ENCODE data around the gene VPS51. TPM values are rescaled to one million over a fixed set of nuclear protein-coding genes. Genes with fewer than 3 reads are reported as not detected.

The VPS51 gene
- total RNA-seq, 2 experiments from 2014 or later, result 103 TPM

DNA sequence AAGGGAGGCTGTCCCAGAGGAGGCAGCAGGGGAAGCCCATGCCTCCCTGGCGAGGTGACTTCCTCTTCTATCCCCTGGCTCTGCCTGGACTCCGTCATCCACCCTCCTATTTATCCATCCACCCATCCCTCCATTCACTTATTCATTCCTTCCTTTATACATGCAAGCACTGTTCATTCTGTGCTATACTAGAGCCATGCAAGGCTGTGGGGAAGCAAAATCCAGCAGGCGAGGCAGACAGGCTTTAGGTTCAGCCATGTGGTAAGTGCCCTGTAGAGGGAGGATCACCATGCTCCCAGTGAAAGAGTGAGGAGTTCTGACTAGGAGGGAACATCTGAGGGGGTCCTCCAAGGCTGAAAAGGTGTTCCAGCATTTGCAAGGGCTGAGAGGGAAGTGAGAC lies 36.5 kb upstream of the VPS51 start:
- TF ChIP-seq, protein P1, sequence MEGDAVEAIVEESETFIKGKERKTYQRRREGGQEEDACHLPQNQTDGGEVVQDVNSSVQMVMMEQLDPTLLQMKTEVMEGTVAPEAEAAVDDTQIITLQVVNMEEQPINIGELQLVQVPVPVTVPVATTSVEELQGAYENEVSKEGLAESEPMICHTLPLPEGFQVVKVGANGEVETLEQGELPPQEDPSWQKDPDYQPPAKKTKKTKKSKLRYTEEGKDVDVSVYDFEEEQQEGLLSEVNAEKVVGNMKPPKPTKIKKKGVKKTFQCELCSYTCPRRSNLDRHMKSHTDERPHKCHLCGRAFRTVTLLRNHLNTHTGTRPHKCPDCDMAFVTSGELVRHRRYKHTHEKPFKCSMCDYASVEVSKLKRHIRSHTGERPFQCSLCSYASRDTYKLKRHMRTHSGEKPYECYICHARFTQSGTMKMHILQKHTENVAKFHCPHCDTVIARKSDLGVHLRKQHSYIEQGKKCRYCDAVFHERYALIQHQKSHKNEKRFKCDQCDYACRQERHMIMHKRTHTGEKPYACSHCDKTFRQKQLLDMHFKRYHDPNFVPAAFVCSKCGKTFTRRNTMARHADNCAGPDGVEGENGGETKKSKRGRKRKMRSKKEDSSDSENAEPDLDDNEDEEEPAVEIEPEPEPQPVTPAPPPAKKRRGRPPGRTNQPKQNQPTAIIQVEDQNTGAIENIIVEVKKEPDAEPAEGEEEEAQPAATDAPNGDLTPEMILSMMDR (IDR thresholded peaks at IDR 0.05), result no peak
- no peak for ATAC-seq
- Mint-ChIP-seq H3K4me1 (ENCODE audit: low read depth) (peaks cover 6% of the 10 kb centered on the region), H3K27me3 (no peaks in the 10 kb centered on the region), H3K9me3 (no peaks in the 10 kb centered on the region), H3K36me3 (ENCODE audit: low read depth) (no peaks in the 10 kb centered on the region), H3K4me3 (no peak overlapping the region), H3K27ac (no peak overlapping the region)
- ChIA-PET CTCF (interaction anchor here (1.1 kb wide), 1 partner anchor 212 kb away, joined by 3 read pairs; no protein-coding TSS in a partner anchor), POLR2A (interaction anchor here (0.5 to 0.8 kb wide), 2 partner anchors 10 to 17 kb away, joined by 3 to 4 read pairs; no protein-coding TSS in a partner anchor)
- DNase-seq, result no peak
- intact Hi-C loops (cut with micrococcal nuclease), result no loop called here

DNA sequence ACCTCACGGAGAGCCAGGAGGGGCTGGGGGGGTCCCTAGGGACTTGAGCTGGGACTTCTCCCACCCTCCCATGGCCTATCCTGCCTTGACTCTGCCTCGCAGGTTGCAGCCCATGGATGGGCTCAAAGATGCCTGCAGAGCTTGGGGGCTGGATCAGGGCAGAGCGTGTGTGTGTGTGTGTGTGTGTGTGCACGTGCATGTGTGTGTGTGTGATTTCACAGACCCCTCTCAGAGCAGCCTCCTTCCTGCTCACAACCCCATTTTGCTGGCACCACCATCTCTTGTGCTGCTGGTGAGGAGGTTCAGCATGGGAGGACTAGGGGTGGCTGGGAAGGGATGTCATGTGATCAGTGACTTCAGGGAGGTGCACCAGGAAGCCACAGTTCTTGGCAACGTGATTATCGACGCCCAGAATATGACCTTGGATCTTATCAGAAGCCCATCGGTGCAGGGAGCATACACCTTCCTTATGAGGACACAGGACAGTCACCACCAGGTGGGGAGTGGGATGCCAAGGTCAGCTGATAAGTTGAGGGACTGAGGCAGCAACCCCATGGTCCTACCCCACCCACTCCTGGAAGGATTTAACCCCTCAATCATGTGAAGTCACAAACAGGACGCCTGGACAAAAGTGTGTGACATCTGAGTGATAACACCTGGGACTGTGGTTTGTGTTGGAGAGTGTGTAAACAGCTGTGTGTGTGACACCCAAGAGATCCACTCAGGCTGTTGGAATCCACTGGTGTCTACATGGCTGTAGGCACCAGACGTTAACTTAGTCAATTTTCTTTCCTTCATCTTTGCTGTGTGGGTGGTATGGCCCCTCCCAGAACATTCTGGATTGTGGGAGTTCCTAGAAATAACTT lies 35.8 kb upstream of the VPS51 start:
- Mint-ChIP-seq H3K27me3 (no peaks in the 10 kb centered on the region), H3K36me3 (ENCODE audit: low read depth) (no peaks in the 10 kb centered on the region), H3K4me1 (ENCODE audit: low read depth) (peaks cover 5% of the 10 kb centered on the region), H3K27ac (no peak overlapping the region), H3K9me3 (no peaks in the 10 kb centered on the region), H3K4me3 (no peak overlapping the region)
- ChIA-PET CTCF (no interaction called here), POLR2A (no interaction called here)
- DNase-seq, result no peak
- TF ChIP-seq, protein P1 (IDR thresholded peaks at IDR 0.05), result no peak
- ATAC-seq, result no peak
- intact Hi-C loops (cut with micrococcal nuclease), result no loop called here

DNA sequence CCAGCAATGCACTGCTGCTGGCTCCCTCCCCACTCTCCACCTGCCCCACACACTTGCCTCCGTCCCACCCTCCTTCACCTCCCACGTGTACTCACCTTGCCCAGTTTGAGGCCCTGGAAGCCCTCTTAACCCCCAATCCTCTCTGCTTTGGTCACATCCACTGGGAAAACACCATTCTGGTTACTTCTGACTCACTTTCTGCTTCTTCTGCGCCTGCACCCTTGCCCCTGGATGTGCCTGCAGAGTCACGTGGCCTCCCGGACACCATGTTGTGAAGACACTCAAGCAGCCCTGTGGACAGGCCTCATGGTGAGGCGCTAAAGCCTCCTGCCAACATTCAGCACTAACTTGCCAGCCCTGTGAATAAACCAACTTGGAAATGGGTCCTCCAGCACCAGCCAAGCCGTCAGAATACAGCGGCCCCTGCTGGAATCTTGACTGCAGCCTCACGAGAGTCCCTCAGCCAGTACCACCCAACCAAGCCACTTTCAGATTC lies 35.1 kb upstream of the VPS51 start:
- intact Hi-C loops (cut with micrococcal nuclease), result no loop called here
- H3K36me3 Mint-ChIP-seq (ENCODE audit: low read depth), result no peaks in the 10 kb centered on the region
- CTCF ChIA-PET, result no interaction called here
- no peaks in the 10 kb centered on the region for H3K27me3 Mint-ChIP-seq
- H3K9me3 Mint-ChIP-seq, result no peaks in the 10 kb centered on the region
- no peak overlapping the region for H3K27ac Mint-ChIP-seq
- H3K4me1 Mint-ChIP-seq (ENCODE audit: low read depth), result peaks cover 5% of the 10 kb centered on the region
- DNase-seq (peak; percentile 21), ATAC-seq (no peak)
- H3K4me3 Mint-ChIP-seq, result no peak overlapping the region
- TF ChIP-seq, protein P1 (IDR thresholded peaks at IDR 0.05), result no peak
- POLR2A ChIA-PET, result no interaction called here

DNA sequence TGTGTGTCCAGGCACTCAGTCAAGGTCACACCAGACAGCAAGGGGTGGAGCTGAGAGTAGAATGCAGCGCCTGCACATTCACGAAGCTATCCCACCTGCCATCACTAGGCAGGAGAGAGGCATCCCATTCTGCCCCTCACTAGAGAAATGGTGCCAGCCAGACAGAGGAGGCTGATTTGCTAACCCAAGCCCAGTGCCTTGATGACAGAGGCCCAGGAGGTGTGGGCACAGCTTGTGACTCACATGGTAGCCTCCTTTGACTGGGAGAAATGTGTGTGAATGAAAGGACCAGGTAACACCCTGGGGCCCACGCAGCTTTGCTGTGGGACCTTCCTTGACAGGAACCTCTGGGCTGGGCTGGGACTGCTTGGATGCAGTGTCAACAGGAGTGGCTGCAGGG lies 32.5 kb upstream of the VPS51 start:
- Mint-ChIP-seq H3K27me3 (no peaks in the 10 kb centered on the region), H3K4me3 (no peak overlapping the region), H3K9me3 (no peaks in the 10 kb centered on the region), H3K27ac (no peak overlapping the region), H3K36me3 (ENCODE audit: low read depth) (no peaks in the 10 kb centered on the region), H3K4me1 (ENCODE audit: low read depth) (peaks cover 5% of the 10 kb centered on the region)
- no peak for ATAC-seq
- DNase-seq, result no peak
- ChIA-PET POLR2A (interaction anchor here (0.8 to 1.0 kb wide), 2 partner anchors 14 to 18 kb away, joined by 3 read pairs; no protein-coding TSS in a partner anchor), CTCF (interaction anchor here (1.4 kb wide), 1 partner anchor 15 kb away, joined by 3 read pairs; no protein-coding TSS in a partner anchor)
- intact Hi-C loops (cut with micrococcal nuclease), result no loop called here
- TF ChIP-seq, protein P1 (IDR thresholded peaks at IDR 0.05), result no peak

DNA sequence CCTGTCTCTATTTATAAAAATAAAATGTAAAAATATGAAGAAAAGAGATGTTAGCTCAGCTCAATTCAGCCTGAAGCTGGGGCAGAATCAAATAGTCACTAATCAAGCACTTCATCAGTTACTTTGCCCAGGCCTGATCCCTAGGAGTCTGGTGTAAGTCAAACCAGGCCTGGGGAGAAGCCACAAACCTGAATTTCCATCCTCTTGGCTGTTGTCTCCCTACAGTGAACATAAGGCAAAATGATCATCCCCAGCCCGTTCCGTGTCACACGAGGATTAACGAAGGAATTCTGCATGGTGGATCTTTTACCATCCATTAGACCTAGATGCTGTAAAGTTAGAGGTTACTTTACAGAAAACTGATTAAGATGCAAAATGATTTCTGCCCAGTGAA lies 31.2 kb upstream of the VPS51 start:
- ATAC-seq, result no peak
- CTCF ChIA-PET, result interaction anchor here (1.4 kb wide), 1 partner anchor 14 kb away, joined by 3 read pairs; no protein-coding TSS in a partner anchor

More for the DNA sequence above, 31.2 kb upstream of the VPS51 start:
- no peaks in the 10 kb centered on the region for H3K36me3 Mint-ChIP-seq (ENCODE audit: low read depth)
- H3K27ac Mint-ChIP-seq, result no peak overlapping the region
- H3K27me3 Mint-ChIP-seq, result no peaks in the 10 kb centered on the region
- peaks cover 6% of the 10 kb centered on the region for H3K4me1 Mint-ChIP-seq (ENCODE audit: low read depth)
- TF ChIP-seq, protein P1 (IDR thresholded peaks at IDR 0.05), result no peak
- POLR2A ChIA-PET, result no interaction called here
- H3K4me3 Mint-ChIP-seq, result no peak overlapping the region
- no peaks in the 10 kb centered on the region for H3K9me3 Mint-ChIP-seq
- intact Hi-C loops (cut with micrococcal nuclease), result no loop called here
- no peak for DNase-seq

All from activated CD8-positive, alpha-beta T cell treated with anti-CD3 and anti-CD28 coated beads for 36 hours (primary cell).